H1 (cell line): Measurements from ENCODE around the gene TTLL7. TPM values are rescaled to one million over a fixed set of nuclear protein-coding genes. Genes with fewer than 3 reads are reported as not detected.

ENCODE experiments used
- CEBPB ChIP-seq: IDR thresholded peaks from 2 replicates; pipeline ENCODE4 v1.6.1; 2012; ENCODE audit warnings: low read depth, low read length
- EGR1 ChIP-seq: IDR thresholded peaks from 2 replicates; pipeline ENCODE4 v1.6.1; 2011; ENCODE audit warnings: low read depth, low read length, borderline replicate concordance
- EZH2 ChIP-seq: fragments of 200-600 bp; sonication (generic); IDR thresholded peaks from 2 replicates; pipeline ENCODE4 v1.7.1; 2012; ENCODE audit warnings: low read depth, mild to moderate bottlenecking, moderate library complexity, low read length, inconsistent platforms; ENCODE audit not compliant: severe bottlenecking
- GTF2F1 ChIP-seq: IDR thresholded peaks from 2 replicates; pipeline ENCODE4 v1.6.1; 2012; ENCODE audit warnings: low read depth, low read length, improper control_type of control experiment, borderline replicate concordance
- HDAC2 ChIP-seq, 2 experiments: fragments of 300-600 bp in 1 of 2; sonication (generic) in 1 of 2; IDR thresholded peaks; 2 replicates each; pipeline ENCODE4 v1.6.1; 2011 to 2012; ENCODE audit warnings: low read depth in 2 of 2, low read length in 2 of 2, mild to moderate bottlenecking in 2 of 2, moderate library complexity in 2 of 2, borderline replicate concordance in 1 of 2, inconsistent platforms in 1 of 2
- MAFK ChIP-seq: IDR thresholded peaks from 2 replicates; pipeline ENCODE4 v1.6.1; 2012; ENCODE audit warnings: low read depth, mild to moderate bottlenecking, improper control_type of control experiment, low read length
- SAP30 ChIP-seq: fragments of 300-600 bp; sonication (generic); IDR thresholded peaks from 2 replicates; pipeline ENCODE4 v1.7.1; 2012; ENCODE audit warnings: low read length, moderate library complexity, mild to moderate bottlenecking, inconsistent platforms; ENCODE audit not compliant: insufficient read depth, insufficient replicate concordance
- SUZ12 ChIP-seq: fragments of 200-600 bp; sonication (generic); IDR thresholded peaks from 2 replicates; pipeline ENCODE4 v1.6.1; 2012; ENCODE audit warnings: mild to moderate bottlenecking, inconsistent platforms, low read length, moderate library complexity, mixed read lengths
- TBP ChIP-seq: IDR thresholded peaks from 2 replicates; pipeline ENCODE4 v1.6.1; 2011; ENCODE audit warnings: low read depth, low read length, improper control_type of control experiment
- ZNF274 ChIP-seq: IDR thresholded peaks from 2 replicates; pipeline ENCODE4 v1.7.0; 2012; ENCODE audit warnings: low read length, borderline replicate concordance; ENCODE audit errors: extremely low read depth
- polyA plus RNA-seq, 7 experiments: library from polyadenylated mRNA; depleted of rRNA in 3 of 7; stranded (reverse) in 5 of 7; unstranded in 2 of 7; fragments of >200 nt in 5 of 7; fragments of 200-250 nt in 2 of 7; gene quantifications; 1 replicate in 5 of 7; 2 replicates in 1 of 7; 4 replicates in 1 of 7; pipeline versions ENCODE4 v1.2.1 to v1.2.3, GENCODE V29; 2011 to 2013; ENCODE audit warnings: missing spikeins in 2 of 7, mixed read lengths in 2 of 7
- total RNA-seq: library from RNA; stranded (reverse); fragmentation: NEBNext Ultra II Directional; extraction: Animal tissue kit (Norgen Biotek cat#: 25700); gene quantifications from 2 replicates; pipeline ENCODE4 v1.2.1, GENCODE V29; 2021
- TF ChIP-seq, protein P1 (sequence below): fragments of 300-600 bp; sonication (generic); IDR thresholded peaks from 2 replicates; pipeline ENCODE4 v1.7.1; 2012; ENCODE audit warnings: low read length, moderate library complexity, mild to moderate bottlenecking, inconsistent platforms; ENCODE audit not compliant: insufficient replicate concordance

Gene TTLL7
- total and polyA plus RNA-seq, 2 of the 8 experiments (the other 6 are each of a cell fraction or from before 2014, with no cell fraction given), result 1.9 to 7.9 TPM

- TF ChIP-seq, protein P1, sequence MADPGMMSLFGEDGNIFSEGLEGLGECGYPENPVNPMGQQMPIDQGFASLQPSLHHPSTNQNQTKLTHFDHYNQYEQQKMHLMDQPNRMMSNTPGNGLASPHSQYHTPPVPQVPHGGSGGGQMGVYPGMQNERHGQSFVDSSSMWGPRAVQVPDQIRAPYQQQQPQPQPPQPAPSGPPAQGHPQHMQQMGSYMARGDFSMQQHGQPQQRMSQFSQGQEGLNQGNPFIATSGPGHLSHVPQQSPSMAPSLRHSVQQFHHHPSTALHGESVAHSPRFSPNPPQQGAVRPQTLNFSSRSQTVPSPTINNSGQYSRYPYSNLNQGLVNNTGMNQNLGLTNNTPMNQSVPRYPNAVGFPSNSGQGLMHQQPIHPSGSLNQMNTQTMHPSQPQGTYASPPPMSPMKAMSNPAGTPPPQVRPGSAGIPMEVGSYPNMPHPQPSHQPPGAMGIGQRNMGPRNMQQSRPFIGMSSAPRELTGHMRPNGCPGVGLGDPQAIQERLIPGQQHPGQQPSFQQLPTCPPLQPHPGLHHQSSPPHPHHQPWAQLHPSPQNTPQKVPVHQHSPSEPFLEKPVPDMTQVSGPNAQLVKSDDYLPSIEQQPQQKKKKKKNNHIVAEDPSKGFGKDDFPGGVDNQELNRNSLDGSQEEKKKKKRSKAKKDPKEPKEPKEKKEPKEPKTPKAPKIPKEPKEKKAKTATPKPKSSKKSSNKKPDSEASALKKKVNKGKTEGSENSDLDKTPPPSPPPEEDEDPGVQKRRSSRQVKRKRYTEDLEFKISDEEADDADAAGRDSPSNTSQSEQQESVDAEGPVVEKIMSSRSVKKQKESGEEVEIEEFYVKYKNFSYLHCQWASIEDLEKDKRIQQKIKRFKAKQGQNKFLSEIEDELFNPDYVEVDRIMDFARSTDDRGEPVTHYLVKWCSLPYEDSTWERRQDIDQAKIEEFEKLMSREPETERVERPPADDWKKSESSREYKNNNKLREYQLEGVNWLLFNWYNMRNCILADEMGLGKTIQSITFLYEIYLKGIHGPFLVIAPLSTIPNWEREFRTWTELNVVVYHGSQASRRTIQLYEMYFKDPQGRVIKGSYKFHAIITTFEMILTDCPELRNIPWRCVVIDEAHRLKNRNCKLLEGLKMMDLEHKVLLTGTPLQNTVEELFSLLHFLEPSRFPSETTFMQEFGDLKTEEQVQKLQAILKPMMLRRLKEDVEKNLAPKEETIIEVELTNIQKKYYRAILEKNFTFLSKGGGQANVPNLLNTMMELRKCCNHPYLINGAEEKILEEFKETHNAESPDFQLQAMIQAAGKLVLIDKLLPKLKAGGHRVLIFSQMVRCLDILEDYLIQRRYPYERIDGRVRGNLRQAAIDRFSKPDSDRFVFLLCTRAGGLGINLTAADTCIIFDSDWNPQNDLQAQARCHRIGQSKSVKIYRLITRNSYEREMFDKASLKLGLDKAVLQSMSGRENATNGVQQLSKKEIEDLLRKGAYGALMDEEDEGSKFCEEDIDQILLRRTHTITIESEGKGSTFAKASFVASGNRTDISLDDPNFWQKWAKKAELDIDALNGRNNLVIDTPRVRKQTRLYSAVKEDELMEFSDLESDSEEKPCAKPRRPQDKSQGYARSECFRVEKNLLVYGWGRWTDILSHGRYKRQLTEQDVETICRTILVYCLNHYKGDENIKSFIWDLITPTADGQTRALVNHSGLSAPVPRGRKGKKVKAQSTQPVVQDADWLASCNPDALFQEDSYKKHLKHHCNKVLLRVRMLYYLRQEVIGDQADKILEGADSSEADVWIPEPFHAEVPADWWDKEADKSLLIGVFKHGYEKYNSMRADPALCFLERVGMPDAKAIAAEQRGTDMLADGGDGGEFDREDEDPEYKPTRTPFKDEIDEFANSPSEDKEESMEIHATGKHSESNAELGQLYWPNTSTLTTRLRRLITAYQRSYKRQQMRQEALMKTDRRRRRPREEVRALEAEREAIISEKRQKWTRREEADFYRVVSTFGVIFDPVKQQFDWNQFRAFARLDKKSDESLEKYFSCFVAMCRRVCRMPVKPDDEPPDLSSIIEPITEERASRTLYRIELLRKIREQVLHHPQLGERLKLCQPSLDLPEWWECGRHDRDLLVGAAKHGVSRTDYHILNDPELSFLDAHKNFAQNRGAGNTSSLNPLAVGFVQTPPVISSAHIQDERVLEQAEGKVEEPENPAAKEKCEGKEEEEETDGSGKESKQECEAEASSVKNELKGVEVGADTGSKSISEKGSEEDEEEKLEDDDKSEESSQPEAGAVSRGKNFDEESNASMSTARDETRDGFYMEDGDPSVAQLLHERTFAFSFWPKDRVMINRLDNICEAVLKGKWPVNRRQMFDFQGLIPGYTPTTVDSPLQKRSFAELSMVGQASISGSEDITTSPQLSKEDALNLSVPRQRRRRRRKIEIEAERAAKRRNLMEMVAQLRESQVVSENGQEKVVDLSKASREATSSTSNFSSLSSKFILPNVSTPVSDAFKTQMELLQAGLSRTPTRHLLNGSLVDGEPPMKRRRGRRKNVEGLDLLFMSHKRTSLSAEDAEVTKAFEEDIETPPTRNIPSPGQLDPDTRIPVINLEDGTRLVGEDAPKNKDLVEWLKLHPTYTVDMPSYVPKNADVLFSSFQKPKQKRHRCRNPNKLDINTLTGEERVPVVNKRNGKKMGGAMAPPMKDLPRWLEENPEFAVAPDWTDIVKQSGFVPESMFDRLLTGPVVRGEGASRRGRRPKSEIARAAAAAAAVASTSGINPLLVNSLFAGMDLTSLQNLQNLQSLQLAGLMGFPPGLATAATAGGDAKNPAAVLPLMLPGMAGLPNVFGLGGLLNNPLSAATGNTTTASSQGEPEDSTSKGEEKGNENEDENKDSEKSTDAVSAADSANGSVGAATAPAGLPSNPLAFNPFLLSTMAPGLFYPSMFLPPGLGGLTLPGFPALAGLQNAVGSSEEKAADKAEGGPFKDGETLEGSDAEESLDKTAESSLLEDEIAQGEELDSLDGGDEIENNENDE, result no peak
- TF ChIP-seq HDAC2 (IDR thresholded peaks at IDR 0.05; ENCODE audit: borderline replicate concordance in 1 of 2, low read depth in 2 of 2, low read length in 2 of 2) (no peak), MAFK (no peak), SUZ12 (no peak), ZNF274 (no peak), EGR1 (no peak), EZH2 (no peak), TBP (no peak), SAP30 (no peak), GTF2F1 (no peak), CEBPB (no peak)
- TF ChIP-seq, all 59 proteins: peak for 0
These were observed 2.7 kb downstream of the TTLL7 start (continued) for GRCh38 chr1:83996191-83996590.
